Astrocyte (in vitro differentiated cells and primary cell): ENCODE results near the gene ZNF200. TPM values are rescaled to one million over a fixed set of nuclear protein-coding genes. Genes with fewer than 3 reads are reported as not detected.

Experiments
- DNase-seq: peaks from one replicate; pipeline ENCODE4 v3.0.0-alpha.2; 2010; ENCODE audit warnings: low read depth
- FAIRE-seq: peaks from 2 replicates; lab custom pipeline; 2011; peaks lifted over from hg19 to GRCh38; lab: Jason Lieb, UNC
- H2AFZ ChIP-seq: 2 replicates; pipeline ENCODE4 v1.6.0; 2012; ENCODE audit warnings: low read depth, low read length, inconsistent platforms
- H3K27ac ChIP-seq: 2 replicates; pipeline ENCODE4 v1.5.1; 2011; ENCODE audit warnings: low read depth, low read length, inconsistent platforms
- H3K27me3 ChIP-seq: 2 replicates; pipeline ENCODE4 v1.6.0; 2011; ENCODE audit warnings: low read length, inconsistent platforms; ENCODE audit not compliant: insufficient read depth
- H3K36me3 ChIP-seq: 2 replicates; pipeline ENCODE4 v1.5.1; 2011; ENCODE audit warnings: low read length, inconsistent platforms; ENCODE audit not compliant: insufficient read depth
- H3K4me1 ChIP-seq: 2 replicates; pipeline ENCODE4 v1.5.1; 2011; ENCODE audit warnings: low read length, inconsistent platforms; ENCODE audit not compliant: insufficient read depth
- H3K4me2 ChIP-seq: 2 replicates; pipeline ENCODE4 v1.6.0; 2012; ENCODE audit warnings: low read length, inconsistent platforms
- H3K4me3 ChIP-seq: 2 replicates; pipeline ENCODE4 v1.5.1; 2011; ENCODE audit warnings: low read depth, mild to moderate bottlenecking, low read length, inconsistent platforms; ENCODE audit not compliant: insufficient read depth
- H3K79me2 ChIP-seq: 2 replicates; pipeline ENCODE4 v1.6.0; 2012; ENCODE audit warnings: mild to moderate bottlenecking, low read length, inconsistent platforms; ENCODE audit not compliant: insufficient read depth
- H3K9ac ChIP-seq: 2 replicates; pipeline ENCODE4 v1.6.0; 2012; ENCODE audit warnings: mild to moderate bottlenecking, low read length, inconsistent platforms
- H3K9me3 ChIP-seq: 2 replicates; pipeline ENCODE4 v1.5.1; 2012; ENCODE audit warnings: low read depth, mild to moderate bottlenecking, low read length, inconsistent platforms; ENCODE audit not compliant: insufficient read depth
- H4K20me1 ChIP-seq: 2 replicates; pipeline ENCODE4 v1.6.0; 2012; ENCODE audit warnings: low read length, inconsistent platforms; ENCODE audit not compliant: insufficient read depth
- H3K27ac Mint-ChIP-seq: one replicate; pipeline ENCODE4 v1.8.0; 2021; ENCODE audit warnings: mild to moderate bottlenecking, mixed read lengths; ENCODE audit not compliant: unreplicated experiment
- H3K27me3 Mint-ChIP-seq: one replicate; pipeline ENCODE4 v1.8.0; 2021; ENCODE audit warnings: low read depth, mixed read lengths; ENCODE audit not compliant: unreplicated experiment
- H3K36me3 Mint-ChIP-seq: one replicate; pipeline ENCODE4 v1.8.0; 2021; ENCODE audit warnings: low read depth, mixed read lengths; ENCODE audit not compliant: unreplicated experiment
- H3K4me1 Mint-ChIP-seq: one replicate; pipeline ENCODE4 v1.8.0; 2021; ENCODE audit warnings: low read depth, mixed read lengths; ENCODE audit not compliant: unreplicated experiment
- H3K4me3 Mint-ChIP-seq: one replicate; pipeline ENCODE4 v1.8.0; 2021; ENCODE audit warnings: mild to moderate bottlenecking, moderate library complexity, mixed read lengths; ENCODE audit not compliant: unreplicated experiment
- H3K9me3 Mint-ChIP-seq: one replicate; pipeline ENCODE4 v1.8.0; 2021; ENCODE audit warnings: mild to moderate bottlenecking, mixed read lengths; ENCODE audit not compliant: unreplicated experiment
- EZH2 ChIP-seq: IDR thresholded peaks from 2 replicates; pipeline ENCODE4 v1.6.1; 2012; ENCODE audit warnings: mild to moderate bottlenecking, low read length, inconsistent platforms; ENCODE audit not compliant: insufficient read depth
- total RNA-seq: library from RNA; stranded (reverse); gene quantifications from 2 replicates; pipeline ENCODE4 v1.2.1, GENCODE V29; 2021
- TF ChIP-seq, protein P1 (sequence below): IDR thresholded peaks from 2 replicates; pipeline ENCODE4 v1.5.1; 2011; ENCODE audit warnings: low read depth, mild to moderate bottlenecking, inconsistent platforms, low read length, moderate library complexity; ENCODE audit not compliant: insufficient read depth

Gene ZNF200
- total RNA-seq, 1 donor from 2014 or later, result 9.2 TPM

DNA sequence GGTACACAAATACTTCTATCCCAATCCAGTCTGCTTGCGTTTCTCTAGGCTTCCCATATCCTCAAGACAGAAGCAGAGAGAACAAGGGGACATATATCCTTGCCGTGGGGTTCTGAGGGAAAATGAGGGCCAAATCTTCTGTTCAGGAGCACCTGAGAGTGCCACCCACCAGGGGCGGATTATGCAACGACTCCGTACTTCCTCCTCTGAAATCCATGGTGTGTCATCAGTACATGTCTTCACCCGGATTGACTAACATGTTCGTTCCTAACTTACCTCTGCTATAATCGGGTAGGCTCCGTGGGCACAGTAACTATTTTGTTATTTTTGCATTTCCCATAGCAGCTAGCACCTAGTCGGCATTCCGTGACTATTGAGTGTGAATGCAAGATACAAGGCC, 7.8 kb upstream of the ZNF200 start:
- no peaks in the 10 kb centered on the region for H3K36me3 Mint-ChIP-seq
- DNase-seq (no peak), FAIRE-seq (no peak)
- Histone ChIP-seq H3K4me2 (no peak overlapping the region), H3K27me3 (peaks cover 2% of the 10 kb centered on the region), H3K27ac (no peak overlapping the region), H2AFZ (no peak overlapping the region), H3K9ac (no peak overlapping the region), H3K4me3 (no peak overlapping the region), H3K9me3 (no peaks in the 10 kb centered on the region), H3K36me3 (no peaks in the 10 kb centered on the region), H3K79me2 (no peaks in the 10 kb centered on the region), H3K4me1 (no peaks in the 10 kb centered on the region), H4K20me1 (no peaks in the 10 kb centered on the region)
- H3K4me1 Mint-ChIP-seq, result no peaks in the 10 kb centered on the region
- TF ChIP-seq EZH2, result no peak
- TF ChIP-seq, protein P1, sequence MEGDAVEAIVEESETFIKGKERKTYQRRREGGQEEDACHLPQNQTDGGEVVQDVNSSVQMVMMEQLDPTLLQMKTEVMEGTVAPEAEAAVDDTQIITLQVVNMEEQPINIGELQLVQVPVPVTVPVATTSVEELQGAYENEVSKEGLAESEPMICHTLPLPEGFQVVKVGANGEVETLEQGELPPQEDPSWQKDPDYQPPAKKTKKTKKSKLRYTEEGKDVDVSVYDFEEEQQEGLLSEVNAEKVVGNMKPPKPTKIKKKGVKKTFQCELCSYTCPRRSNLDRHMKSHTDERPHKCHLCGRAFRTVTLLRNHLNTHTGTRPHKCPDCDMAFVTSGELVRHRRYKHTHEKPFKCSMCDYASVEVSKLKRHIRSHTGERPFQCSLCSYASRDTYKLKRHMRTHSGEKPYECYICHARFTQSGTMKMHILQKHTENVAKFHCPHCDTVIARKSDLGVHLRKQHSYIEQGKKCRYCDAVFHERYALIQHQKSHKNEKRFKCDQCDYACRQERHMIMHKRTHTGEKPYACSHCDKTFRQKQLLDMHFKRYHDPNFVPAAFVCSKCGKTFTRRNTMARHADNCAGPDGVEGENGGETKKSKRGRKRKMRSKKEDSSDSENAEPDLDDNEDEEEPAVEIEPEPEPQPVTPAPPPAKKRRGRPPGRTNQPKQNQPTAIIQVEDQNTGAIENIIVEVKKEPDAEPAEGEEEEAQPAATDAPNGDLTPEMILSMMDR, result no peak
- no peak overlapping the region for H3K27ac Mint-ChIP-seq
- peaks cover 5% of the 10 kb centered on the region for H3K9me3 Mint-ChIP-seq
- peaks cover 28% of the 10 kb centered on the region for H3K27me3 Mint-ChIP-seq
- no peak overlapping the region for H3K4me3 Mint-ChIP-seq

DNA sequence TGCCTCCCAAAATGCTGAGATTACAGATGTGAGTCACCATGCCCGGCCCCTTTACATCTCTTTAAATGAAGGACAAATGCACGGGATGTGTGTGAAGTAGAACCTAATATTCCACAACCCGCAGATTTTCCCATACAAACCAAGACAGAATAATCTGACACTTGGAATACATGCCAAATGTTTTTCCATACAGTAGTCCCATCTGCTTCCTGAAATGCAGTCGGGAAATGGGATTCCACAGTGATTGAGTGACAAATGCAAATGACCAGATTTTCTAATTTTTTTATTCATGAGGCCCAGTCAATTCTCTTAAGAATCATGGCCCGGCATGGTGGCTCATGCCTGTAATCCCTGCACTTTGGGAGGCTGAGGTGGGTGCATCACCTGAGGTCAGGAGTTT, 6.8 kb upstream of the ZNF200 start:
- H2AFZ ChIP-seq, result no peak overlapping the region
- no peak for TF ChIP-seq EZH2
- TF ChIP-seq, protein P1, result no peak
- no peaks in the 10 kb centered on the region for H3K9me3 ChIP-seq
- no peaks in the 10 kb centered on the region for H4K20me1 ChIP-seq
- no peak overlapping the region for H3K9ac ChIP-seq
- peaks cover 6% of the 10 kb centered on the region for H3K9me3 Mint-ChIP-seq
- H3K36me3 ChIP-seq, result no peaks in the 10 kb centered on the region
- no peaks in the 10 kb centered on the region for H3K36me3 Mint-ChIP-seq
- H3K27me3 Mint-ChIP-seq, result peaks cover 28% of the 10 kb centered on the region
- FAIRE-seq, result no peak
- H3K27me3 ChIP-seq, result peaks cover 2% of the 10 kb centered on the region
- no peaks in the 10 kb centered on the region for H3K79me2 ChIP-seq
- no peaks in the 10 kb centered on the region for H3K4me1 Mint-ChIP-seq
- DNase-seq, result no peak
- no peak overlapping the region for H3K4me3 ChIP-seq
- H3K4me3 Mint-ChIP-seq, result no peak overlapping the region
- H3K27ac ChIP-seq, result no peak overlapping the region
- no peaks in the 10 kb centered on the region for H3K4me1 ChIP-seq
- H3K27ac Mint-ChIP-seq, result no peak overlapping the region
- H3K4me2 ChIP-seq, result no peak overlapping the region

DNA sequence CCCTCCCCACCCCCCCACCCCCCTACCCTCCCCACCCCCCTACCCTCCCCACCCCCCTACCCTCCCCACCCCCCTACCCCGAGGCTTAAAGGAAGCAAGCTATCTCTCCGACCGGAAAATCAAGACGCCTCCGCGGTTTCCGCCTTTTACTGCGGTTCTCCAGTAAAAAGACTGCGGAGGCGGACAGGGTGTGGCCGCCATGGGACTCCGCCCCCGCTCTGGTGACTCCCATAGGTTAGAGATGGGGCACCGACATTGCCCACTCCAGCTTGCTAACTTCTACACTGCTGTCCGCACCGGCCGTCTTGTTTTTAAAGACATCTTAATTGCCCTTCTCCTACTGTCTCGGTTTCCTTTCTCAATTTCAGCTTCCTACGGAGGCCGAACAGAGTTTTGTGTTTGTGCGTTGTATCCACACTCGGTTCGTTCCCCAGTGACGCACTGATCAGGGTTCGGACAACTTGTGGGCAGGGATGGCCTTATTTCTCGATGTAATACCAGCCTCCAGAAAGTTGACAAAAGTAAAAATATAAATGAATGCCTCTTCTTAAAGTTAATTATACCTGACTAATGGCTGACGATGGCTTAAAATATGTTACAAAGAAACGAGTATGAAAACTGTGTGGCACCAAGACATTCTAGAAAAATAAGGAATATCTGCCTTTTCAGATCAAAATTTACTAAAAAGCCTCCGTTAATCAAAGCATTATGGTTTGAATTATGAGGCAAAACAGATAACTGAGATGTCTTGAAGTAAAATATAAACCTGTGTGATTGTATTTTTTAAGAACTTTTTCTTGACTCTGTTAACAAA, 1.1 kb upstream of the ZNF200 start:
- peaks cover 24% of the 10 kb centered on the region for H3K36me3 Mint-ChIP-seq
- H3K4me2 ChIP-seq, result no peak overlapping the region
- H3K9me3 Mint-ChIP-seq, result peaks cover 6% of the 10 kb centered on the region
- H3K4me1 ChIP-seq, result peaks cover 8% of the 10 kb centered on the region
- H3K9me3 ChIP-seq, result no peaks in the 10 kb centered on the region
- peaks cover 21% of the 10 kb centered on the region for H3K79me2 ChIP-seq
- H3K27me3 Mint-ChIP-seq, result no peaks in the 10 kb centered on the region
- no peak for DNase-seq
- no peak overlapping the region for H3K9ac ChIP-seq
- peaks cover 15% of the 10 kb centered on the region for H3K36me3 ChIP-seq
- FAIRE-seq, result no peak
- peak overlapping the region; percentile 82 for H3K4me3 Mint-ChIP-seq
- H3K27ac Mint-ChIP-seq, result no peak overlapping the region
- no peaks in the 10 kb centered on the region for H3K27me3 ChIP-seq
- no peak for TF ChIP-seq EZH2
- TF ChIP-seq, protein P1, result no peak
- H3K4me3 ChIP-seq, result no peak overlapping the region
- peaks cover 5% of the 10 kb centered on the region for H4K20me1 ChIP-seq
- H3K27ac ChIP-seq, result no peak overlapping the region
- peaks cover 9% of the 10 kb centered on the region for H3K4me1 Mint-ChIP-seq
- no peak overlapping the region for H2AFZ ChIP-seq
